Astrocyte of the spinal cord (primary cell): ENCODE data around the gene SCN10A.

Source experiments
- DNase-seq: peaks from one replicate; pipeline ENCODE4 v3.0.0; 2011; ENCODE audit warnings: low read depth, low spot score
- H3K4me3 ChIP-seq: 2 replicates; pipeline ENCODE4 v1.5.1; 2011; ENCODE audit warnings: low read depth, mild to moderate bottlenecking, low read length, moderate library complexity
- in situ Hi-C: cut with HindIII; loops from 2 replicates; pipeline ENCODE4 v1.10.0; 2017; ENCODE audit warnings: low sequenced_read_pairs
- TF ChIP-seq, protein P1 (sequence below): IDR thresholded peaks from 2 replicates; pipeline ENCODE4 v1.5.1; 2012; ENCODE audit warnings: low read depth, mild to moderate bottlenecking, low read length, inconsistent platforms

The SCN10A gene

DNA sequence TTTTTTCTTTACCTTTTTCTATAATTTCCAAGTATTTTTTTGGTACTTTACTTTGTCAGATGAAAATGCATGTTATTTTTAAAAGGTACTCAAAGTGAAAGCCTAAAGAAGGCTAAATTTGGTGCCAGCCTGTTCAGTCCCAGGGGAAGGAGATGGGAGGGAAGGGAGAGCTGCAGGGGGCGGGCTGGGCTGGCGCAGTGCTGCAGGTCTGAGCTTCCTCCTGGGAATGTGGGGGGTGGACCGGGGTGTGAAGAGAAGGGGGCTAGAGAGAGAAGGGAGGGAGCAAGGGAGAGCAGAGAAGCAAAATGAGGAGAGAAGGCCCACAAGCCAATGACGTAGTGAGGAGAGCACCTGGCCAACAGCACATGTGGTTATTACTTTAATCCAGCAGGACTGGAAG lies 95.6 kb downstream of the SCN10A start:
- in situ Hi-C loops: no loop called here
- DNase-seq: no peak
- TF ChIP-seq, protein P1, sequence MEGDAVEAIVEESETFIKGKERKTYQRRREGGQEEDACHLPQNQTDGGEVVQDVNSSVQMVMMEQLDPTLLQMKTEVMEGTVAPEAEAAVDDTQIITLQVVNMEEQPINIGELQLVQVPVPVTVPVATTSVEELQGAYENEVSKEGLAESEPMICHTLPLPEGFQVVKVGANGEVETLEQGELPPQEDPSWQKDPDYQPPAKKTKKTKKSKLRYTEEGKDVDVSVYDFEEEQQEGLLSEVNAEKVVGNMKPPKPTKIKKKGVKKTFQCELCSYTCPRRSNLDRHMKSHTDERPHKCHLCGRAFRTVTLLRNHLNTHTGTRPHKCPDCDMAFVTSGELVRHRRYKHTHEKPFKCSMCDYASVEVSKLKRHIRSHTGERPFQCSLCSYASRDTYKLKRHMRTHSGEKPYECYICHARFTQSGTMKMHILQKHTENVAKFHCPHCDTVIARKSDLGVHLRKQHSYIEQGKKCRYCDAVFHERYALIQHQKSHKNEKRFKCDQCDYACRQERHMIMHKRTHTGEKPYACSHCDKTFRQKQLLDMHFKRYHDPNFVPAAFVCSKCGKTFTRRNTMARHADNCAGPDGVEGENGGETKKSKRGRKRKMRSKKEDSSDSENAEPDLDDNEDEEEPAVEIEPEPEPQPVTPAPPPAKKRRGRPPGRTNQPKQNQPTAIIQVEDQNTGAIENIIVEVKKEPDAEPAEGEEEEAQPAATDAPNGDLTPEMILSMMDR: no peak
- H3K4me3 ChIP-seq: no peak overlapping the region

DNA sequence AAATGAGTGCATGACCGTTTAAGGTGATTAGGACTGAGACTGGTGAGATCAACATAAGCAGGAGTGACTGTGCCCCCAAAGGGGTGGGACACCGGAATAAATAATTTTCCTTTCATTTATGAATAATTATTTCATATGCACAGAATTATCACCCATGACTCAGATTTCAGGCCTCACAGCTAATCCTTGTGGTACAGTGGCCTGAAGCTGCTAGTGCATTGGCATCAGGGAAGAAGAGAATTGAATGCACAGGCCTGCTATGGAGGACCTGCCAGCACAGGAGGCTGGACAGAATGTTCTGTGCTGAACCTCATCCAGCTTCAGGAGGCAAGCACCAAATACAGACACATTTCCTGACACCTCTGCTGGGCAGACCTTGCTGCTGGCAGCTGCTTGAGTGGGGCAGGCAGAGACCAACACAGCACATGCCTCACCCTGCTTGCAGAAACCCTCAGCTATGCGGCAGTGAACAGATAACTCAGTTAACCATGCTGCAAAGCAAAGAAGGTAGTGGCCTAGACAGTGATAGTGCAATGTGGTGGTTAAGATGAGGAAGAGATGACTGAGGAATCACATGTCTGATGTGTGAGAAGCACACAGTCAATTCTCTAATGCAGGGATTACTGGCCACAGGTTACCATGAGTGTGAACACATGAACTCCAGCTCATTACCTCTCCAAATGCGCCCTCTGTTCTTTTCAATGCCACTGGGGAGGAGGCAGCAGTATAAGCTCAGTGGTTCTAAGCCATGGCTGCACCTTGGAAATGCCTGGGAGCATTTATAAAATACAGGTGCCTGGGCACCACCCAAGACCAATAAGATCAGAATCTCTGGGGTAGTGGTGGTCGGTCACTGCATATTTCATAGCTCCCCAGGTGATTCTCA lies 98.4 kb downstream of the SCN10A start:
- TF ChIP-seq, protein P1: no peak
- in situ Hi-C loops: no loop called here
- no peak overlapping the region for H3K4me3 ChIP-seq
- DNase-seq: no peak

DNA sequence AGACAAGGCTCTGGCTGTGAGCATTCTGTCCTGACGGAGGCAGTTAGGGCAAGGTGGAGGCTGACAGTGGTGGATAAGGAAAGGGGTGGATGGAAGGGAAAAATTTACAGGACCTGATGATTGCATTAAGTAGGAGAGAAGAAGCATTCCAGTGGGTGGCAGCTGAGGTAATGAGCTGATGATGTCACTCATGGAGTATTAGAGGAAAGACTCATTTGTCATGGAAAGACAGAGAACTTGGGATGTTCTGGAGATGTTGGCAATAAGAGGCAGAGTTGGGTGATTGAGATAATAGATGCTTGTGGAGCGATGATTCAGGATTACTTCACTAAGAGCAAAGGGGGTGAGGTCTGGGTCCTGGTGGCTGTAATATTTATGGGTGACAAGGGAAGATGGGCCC lies 102.9 kb downstream of the SCN10A start:
- in situ Hi-C loops: no loop called here
- H3K4me3 ChIP-seq: no peak overlapping the region
- TF ChIP-seq, protein P1: no peak
- no peak for DNase-seq

DNA sequence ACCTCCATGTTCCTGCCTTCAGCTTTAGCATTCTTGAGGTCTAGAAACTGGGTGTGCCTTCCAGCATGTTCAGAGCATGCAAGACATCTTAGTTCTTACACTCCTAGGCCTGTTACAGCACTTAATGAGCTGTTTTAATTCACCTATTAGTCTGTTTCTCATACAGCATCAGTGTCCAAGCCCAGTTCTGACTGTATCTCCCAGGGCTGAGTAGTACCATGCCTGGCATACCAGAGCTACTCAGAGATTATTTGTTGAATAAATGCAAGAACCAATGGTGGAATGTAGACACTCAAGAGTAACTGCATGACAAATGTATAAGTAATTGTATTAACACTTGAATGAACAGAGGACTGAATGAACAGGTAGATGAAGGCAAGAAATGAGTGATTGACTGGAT lies 104.7 kb downstream of the SCN10A start:
- in situ Hi-C loops: no loop called here
- no peak for DNase-seq
- TF ChIP-seq, protein P1: no peak
- no peak overlapping the region for H3K4me3 ChIP-seq

DNA sequence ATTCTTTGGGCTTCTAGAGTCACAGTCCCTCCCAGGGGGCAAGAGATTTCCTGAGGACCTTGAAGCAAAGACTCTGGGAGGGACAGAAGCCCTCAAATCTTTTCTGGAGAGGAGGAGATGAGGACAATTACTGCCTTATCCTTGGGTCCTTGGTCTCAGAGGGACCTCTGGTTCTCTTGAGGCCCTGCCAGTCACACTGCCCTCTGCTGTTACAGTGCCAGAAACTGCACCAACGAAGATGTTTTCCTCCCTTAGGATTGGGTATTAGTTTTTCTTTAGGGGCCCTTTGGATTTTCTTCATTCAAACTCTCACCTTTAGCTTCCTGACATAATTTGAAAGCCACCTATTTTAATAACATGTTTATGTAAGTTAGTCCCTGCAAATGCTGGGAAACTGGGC lies 108.3 kb downstream of the SCN10A start:
- no peak overlapping the region for H3K4me3 ChIP-seq
- no peak for DNase-seq
- TF ChIP-seq, protein P1: peak; percentile 39
- in situ Hi-C loops: no loop called here

- H3K4me3 ChIP-seq: no peak overlapping the region
- in situ Hi-C loops: no loop called here
- DNase-seq: no peak
- TF ChIP-seq, protein P1: no peak
Observed at GRCh38 chr3:38706961-38707360, 109.1 kb downstream of the SCN10A start.
